ENCODE results near the gene CERKL. TPM values are rescaled to one million over a fixed set of nuclear protein-coding genes. Genes with fewer than 3 reads are reported as not detected.

Gene CERKL
- total RNA-seq, 4 donors from 2014 or later = not detected

DNA sequence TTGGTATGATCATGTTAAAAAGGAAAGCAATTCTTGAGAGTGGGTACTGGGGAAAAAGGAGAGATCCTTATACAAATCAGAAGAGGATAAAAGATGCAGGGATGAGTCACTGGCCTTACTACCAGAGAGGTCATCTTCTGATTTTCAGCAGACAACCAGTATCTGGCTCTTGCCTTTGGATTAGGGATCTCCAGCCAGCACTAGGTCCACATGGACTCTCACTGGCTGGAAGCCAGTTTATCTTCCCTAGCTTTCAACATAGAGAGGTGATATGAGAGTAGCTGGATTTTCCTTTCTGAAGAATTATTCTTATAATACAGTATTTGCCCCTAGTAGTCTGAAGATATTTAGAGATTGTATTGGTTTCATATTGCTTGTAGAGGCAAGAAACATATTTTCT is 30.2 kb downstream of the CERKL start:
- H3K4me3 ChIP-seq = no peak overlapping the region
- H3K36me3 ChIP-seq = no peaks in the 10 kb centered on the region
- H3K9me3 ChIP-seq = no peaks in the 10 kb centered on the region
- DNase-seq (ENCODE audit: low spot score in 2 of 2) = no peak
- H3K27ac ChIP-seq = no peak overlapping the region
- H3K4me1 ChIP-seq = no peaks in the 10 kb centered on the region
- H3K27me3 ChIP-seq = no peaks in the 10 kb centered on the region
- no peak for TF ChIP-seq POLR2AphosphoS5 (IDR thresholded peaks at IDR 0.05)
- TF ChIP-seq, protein P1, sequence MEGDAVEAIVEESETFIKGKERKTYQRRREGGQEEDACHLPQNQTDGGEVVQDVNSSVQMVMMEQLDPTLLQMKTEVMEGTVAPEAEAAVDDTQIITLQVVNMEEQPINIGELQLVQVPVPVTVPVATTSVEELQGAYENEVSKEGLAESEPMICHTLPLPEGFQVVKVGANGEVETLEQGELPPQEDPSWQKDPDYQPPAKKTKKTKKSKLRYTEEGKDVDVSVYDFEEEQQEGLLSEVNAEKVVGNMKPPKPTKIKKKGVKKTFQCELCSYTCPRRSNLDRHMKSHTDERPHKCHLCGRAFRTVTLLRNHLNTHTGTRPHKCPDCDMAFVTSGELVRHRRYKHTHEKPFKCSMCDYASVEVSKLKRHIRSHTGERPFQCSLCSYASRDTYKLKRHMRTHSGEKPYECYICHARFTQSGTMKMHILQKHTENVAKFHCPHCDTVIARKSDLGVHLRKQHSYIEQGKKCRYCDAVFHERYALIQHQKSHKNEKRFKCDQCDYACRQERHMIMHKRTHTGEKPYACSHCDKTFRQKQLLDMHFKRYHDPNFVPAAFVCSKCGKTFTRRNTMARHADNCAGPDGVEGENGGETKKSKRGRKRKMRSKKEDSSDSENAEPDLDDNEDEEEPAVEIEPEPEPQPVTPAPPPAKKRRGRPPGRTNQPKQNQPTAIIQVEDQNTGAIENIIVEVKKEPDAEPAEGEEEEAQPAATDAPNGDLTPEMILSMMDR (IDR thresholded peaks at IDR 0.05) = no peak
- TF ChIP-seq EP300 (IDR thresholded peaks at IDR 0.05) = no peak
- no peak for TF ChIP-seq POLR2A (IDR thresholded peaks at IDR 0.05)

DNA sequence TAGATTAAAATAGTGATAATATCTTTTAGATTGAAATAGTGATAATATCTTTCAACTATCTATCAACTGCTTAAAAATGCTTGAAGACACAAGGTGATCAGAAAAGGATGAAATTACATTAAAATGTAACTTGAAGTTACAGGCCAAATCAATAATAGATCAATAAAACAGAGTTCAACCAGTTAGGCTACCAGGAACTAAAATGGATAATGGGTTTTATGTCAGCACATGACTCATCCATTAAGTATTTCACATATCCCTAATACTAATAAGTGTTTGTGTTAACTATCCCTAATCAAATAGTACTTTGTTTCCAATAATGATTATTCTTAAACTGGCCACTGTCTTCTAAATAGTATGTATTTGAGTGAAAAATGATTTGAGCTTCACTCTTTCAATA is 33.7 kb downstream of the CERKL start:
- H3K27ac ChIP-seq = no peak overlapping the region

DNA sequence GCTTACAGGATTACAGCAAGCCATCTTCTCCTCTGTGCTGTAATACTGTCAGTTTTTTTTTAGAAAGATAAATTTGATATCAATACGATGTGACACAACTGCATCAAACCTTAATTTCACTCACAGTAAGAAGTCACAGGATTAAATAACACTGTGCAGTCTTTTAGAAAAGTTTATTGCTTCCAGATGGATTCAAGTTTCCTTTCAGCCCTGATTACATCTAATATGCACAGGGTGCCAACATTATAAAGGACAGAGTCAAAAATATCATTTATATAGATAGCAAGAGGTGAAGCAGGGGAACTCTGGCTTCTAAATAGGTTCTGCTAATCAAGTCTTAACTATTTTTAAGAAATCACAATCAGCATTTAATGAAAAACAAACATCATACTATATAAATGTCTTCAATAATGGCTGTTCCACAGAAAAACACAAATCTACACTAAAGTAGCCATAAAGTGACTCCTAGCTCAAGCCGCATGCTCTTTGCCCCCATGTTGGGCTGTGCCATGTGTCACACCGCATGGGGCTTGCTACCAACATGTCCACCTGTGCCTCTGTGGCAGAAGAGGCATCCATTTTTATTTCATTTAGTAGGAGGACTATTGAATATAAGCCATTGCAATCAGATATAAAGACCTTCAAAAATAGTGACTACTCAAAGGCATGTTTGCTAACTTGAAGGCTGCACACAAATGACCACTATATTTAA is 35.0 kb downstream of the CERKL start:
- WGBS = 77% methylated on average over 3 of the region's 3 CpGs
- DNase-seq (ENCODE audit: low spot score in 2 of 2) = no peak
- Histone ChIP-seq H3K27me3 (no peaks in the 10 kb centered on the region), H3K9me3 (no peaks in the 10 kb centered on the region), H3K27ac (no peak overlapping the region), H3K4me1 (no peaks in the 10 kb centered on the region), H3K4me3 (no peak overlapping the region), H3K36me3 (no peaks in the 10 kb centered on the region)
- TF ChIP-seq POLR2AphosphoS5 (IDR thresholded peaks at IDR 0.05) = no peak
- TF ChIP-seq POLR2A (IDR thresholded peaks at IDR 0.05) = no peak
- TF ChIP-seq EP300 (IDR thresholded peaks at IDR 0.05) = no peak
- TF ChIP-seq, protein P1 (IDR thresholded peaks at IDR 0.05) = no peak

More for the DNA sequence above, 33.7 kb downstream of the CERKL start:
- no peak for DNase-seq (ENCODE audit: low spot score in 2 of 2)
- Histone ChIP-seq H3K36me3 (no peaks in the 10 kb centered on the region), H3K4me3 (no peak overlapping the region), H3K27me3 (no peaks in the 10 kb centered on the region), H3K4me1 (no peaks in the 10 kb centered on the region), H3K9me3 (no peaks in the 10 kb centered on the region)
- TF ChIP-seq EP300 (IDR thresholded peaks at IDR 0.05) (no peak), POLR2A (IDR thresholded peaks at IDR 0.05) (no peak), POLR2AphosphoS5 (IDR thresholded peaks at IDR 0.05) (no peak)
- TF ChIP-seq, protein P1 (IDR thresholded peaks at IDR 0.05) = no peak

DNA sequence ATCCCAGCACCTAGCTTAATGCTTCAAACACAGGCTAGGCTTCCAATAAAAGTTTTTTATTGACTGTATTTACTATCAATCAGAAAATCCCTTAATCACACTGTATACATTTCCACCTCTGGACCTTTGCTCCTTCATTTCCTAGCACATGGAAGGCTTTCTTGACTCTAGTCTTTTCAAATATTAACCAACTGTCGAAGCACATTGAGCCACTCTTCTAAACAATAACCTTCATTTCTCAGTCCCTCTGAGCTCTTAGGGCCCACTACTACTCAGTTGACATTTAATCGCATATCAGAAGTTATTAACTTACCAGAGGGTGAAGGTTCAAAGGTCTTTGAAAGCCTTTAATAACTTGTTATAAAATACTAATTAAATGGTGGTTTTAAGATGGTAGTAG is 37.4 kb downstream of the CERKL start:
- no peak for DNase-seq (ENCODE audit: low spot score in 2 of 2)
- Histone ChIP-seq H3K4me1 (no peaks in the 10 kb centered on the region), H3K27me3 (no peaks in the 10 kb centered on the region), H3K36me3 (no peaks in the 10 kb centered on the region), H3K9me3 (no peaks in the 10 kb centered on the region), H3K4me3 (no peak overlapping the region), H3K27ac (no peak overlapping the region)
- TF ChIP-seq EP300 (IDR thresholded peaks at IDR 0.05) (no peak), POLR2A (IDR thresholded peaks at IDR 0.05) (no peak), POLR2AphosphoS5 (IDR thresholded peaks at IDR 0.05) (no peak)
- TF ChIP-seq, protein P1 (IDR thresholded peaks at IDR 0.05) = no peak
- WGBS = 94% methylated on average over 2 of the region's 2 CpGs

DNA sequence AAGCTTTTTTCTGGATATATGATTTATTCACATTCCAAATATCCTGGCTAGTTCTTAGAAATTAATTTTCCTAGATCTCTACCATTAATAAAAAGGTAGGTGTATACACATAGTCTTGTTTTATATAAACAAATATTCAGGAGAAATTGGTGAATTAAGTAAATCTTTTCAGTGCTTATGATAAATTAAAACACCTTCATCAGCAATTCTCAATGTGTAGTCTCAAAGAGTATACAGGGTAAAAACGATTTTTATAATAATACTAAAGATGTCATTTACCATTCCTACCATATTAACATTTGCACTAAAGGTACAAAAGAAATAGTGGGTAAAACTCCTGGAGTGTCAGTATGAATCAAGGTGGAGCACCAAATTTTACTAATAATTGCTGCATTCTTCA is 40.2 kb downstream of the CERKL start:
- Histone ChIP-seq H3K4me1 (no peaks in the 10 kb centered on the region), H3K27ac (no peak overlapping the region), H3K36me3 (no peaks in the 10 kb centered on the region), H3K9me3 (no peaks in the 10 kb centered on the region), H3K27me3 (no peaks in the 10 kb centered on the region), H3K4me3 (no peak overlapping the region)
- DNase-seq (ENCODE audit: low spot score in 2 of 2) = no peak
- TF ChIP-seq EP300 (IDR thresholded peaks at IDR 0.05) (no peak), POLR2A (IDR thresholded peaks at IDR 0.05) (no peak), POLR2AphosphoS5 (IDR thresholded peaks at IDR 0.05) (no peak)
- TF ChIP-seq, protein P1 (IDR thresholded peaks at IDR 0.05) = no peak
- 63% methylated on average over 1 of the region's 1 CpG for WGBS
